HUDEP-2 (cell line): ENCODE measurements around the gene OS9.
A peak's percentile ranks its signal among the peaks of the same experiment; 100 is the strongest.
"Not testable (repeated sequence)": the region's sequence is repeated elsewhere in the genome, so short reads cannot be mapped to it uniquely, and the experiment has no call there.

Experiments used
- DNase-seq, 76 experiments: peaks; one replicate each; lab custom pipeline; 2025; ENCODE audit not compliant: unreplicated experiment in 76 of 76; lab: John Stamatoyannopoulos, UW

Gene OS9

GRCh38 chr12:57693659-57694458 lies at the start of gene OS9:
Gene OS9 (plus strand): TSS chr12:57694132. CDS start chr12:57694162, 30 bp downstream.
- peak; percentile 7 to 99 (median 96) for DNase-seq

GRCh38 chr12:57645990-57646658 lies 47.8 kb upstream of the OS9 start:
- DNase-seq, result peak in 3 of 76 experiments; percentile 5 to 18 (median 7)

GRCh38 chr12:57646659-57647049 lies 47.3 kb upstream of the OS9 start:
- not testable (repeated sequence) for DNase-seq

GRCh38 chr12:57654042-57654441 lies 39.9 kb upstream of the OS9 start:
- no peak for DNase-seq

GRCh38 chr12:57655541-57656240 lies 38.2 kb upstream of the OS9 start:
- DNase-seq, result no peak

GRCh38 chr12:57656408-57656807 lies 37.5 kb upstream of the OS9 start:
- DNase-seq, result not testable (repeated sequence)

- DNase-seq, result no peak
These were observed 36.2 kb upstream of the OS9 start for GRCh38 chr12:57657744-57658143.

GRCh38 chr12:57658890-57659289 lies 35.0 kb upstream of the OS9 start:
- no peak for DNase-seq

- DNase-seq, result no peak
These were observed 32.6 kb upstream of the OS9 start for GRCh38 chr12:57661376-57661775.

GRCh38 chr12:57665066-57665820 lies 28.7 kb upstream of the OS9 start:
- not testable (repeated sequence) for DNase-seq

- DNase-seq, result no peak
These were observed 27.0 kb upstream of the OS9 start for GRCh38 chr12:57666897-57667296.

GRCh38 chr12:57669691-57670090 lies 24.2 kb upstream of the OS9 start:
- not testable (repeated sequence) for DNase-seq

GRCh38 chr12:57671811-57672210 lies 22.1 kb upstream of the OS9 start:
- DNase-seq, result not testable (repeated sequence)

GRCh38 chr12:57672801-57673200 lies 21.1 kb upstream of the OS9 start:
- DNase-seq, result no peak

GRCh38 chr12:57674691-57675090 lies 19.2 kb upstream of the OS9 start:
- DNase-seq, result no peak

- DNase-seq, result not testable (repeated sequence)
These were observed 16.0 kb upstream of the OS9 start for GRCh38 chr12:57677947-57678346.

- DNase-seq, result no peak
These were observed 14.2 kb upstream of the OS9 start for GRCh38 chr12:57679697-57680096.

GRCh38 chr12:57687862-57688261 lies 6.1 kb upstream of the OS9 start:
- DNase-seq, result no peak

GRCh38 chr12:57688931-57689330 lies 5.0 kb upstream of the OS9 start:
- no peak for DNase-seq

GRCh38 chr12:57692500-57692899 lies 1.4 kb upstream of the OS9 start:
- DNase-seq, result no peak

- peak in 1 of 76 experiments; percentile 19 for DNase-seq
These were observed 644 bp upstream of the OS9 start for GRCh38 chr12:57693317-57693658.
